Spinal cord (tissue), 10 donors: ENCODE data around the gene SPRR1A. TPM values are rescaled to one million over a fixed set of nuclear protein-coding genes. Genes with fewer than 3 reads are reported as not detected.
A peak's percentile ranks its signal among the peaks of the same experiment; 100 is the strongest.

Experiments used
- DNase-seq, 6 donors: peaks; one replicate each; pipeline versions ENCODE4 v3.0.0 to v3.0.0-alpha.2; 2013 to 2015; ENCODE audit warnings: low spot score in 6 of 6, low read depth in 4 of 6
- H3K27ac ChIP-seq: one replicate; pipeline ENCODE4 v1.5.1; 2013; ENCODE audit warnings: low read depth, low read length, control low read depth
- H3K27me3 ChIP-seq: one replicate; pipeline ENCODE4 v1.6.1; 2013; ENCODE audit warnings: low read length; ENCODE audit not compliant: control insufficient read depth, insufficient read depth
- H3K36me3 ChIP-seq: one replicate; pipeline ENCODE4 v1.6.1; 2013; ENCODE audit warnings: low read length; ENCODE audit not compliant: control insufficient read depth, insufficient read depth
- H3K4me1 ChIP-seq: one replicate; pipeline ENCODE4 v1.6.1; 2013; ENCODE audit warnings: low read length; ENCODE audit not compliant: control insufficient read depth, insufficient read depth
- H3K4me3 ChIP-seq: one replicate; pipeline ENCODE4 v1.5.1; 2013; ENCODE audit warnings: low read depth, low read length, control low read depth
- H3K9me3 ChIP-seq: one replicate; pipeline ENCODE4 v1.6.1; 2013; ENCODE audit warnings: low read length; ENCODE audit not compliant: control insufficient read depth, insufficient read depth
- WGBS: methylation state at CpG from one replicate; pipeline ENCODE4 v1.1.5; 2013; ENCODE audit warnings: missing lambda C conversion rate; ENCODE audit not compliant: insufficient coverage; 5-methylcytosine and 5-hydroxymethylcytosine counted together
- polyA plus RNA-seq, 2 donors: library from polyadenylated mRNA; unstranded; fragments of 120-200 nt; gene quantifications; one replicate each; pipeline ENCODE4 v1.2.1, GENCODE V29; 2013; ENCODE audit not compliant: insufficient read length in 2 of 2
- total RNA-seq, 2 donors: library from RNA; depleted of rRNA in 1 of 2; stranded (reverse); fragments of 120-200 nt in 1 of 2; fragments of >200 nt in 1 of 2; gene quantifications; one replicate each; pipeline versions ENCODE4 v1.2.3 to v1.2.4, GENCODE V29; 2013 to 2014
- donor health status: healthy.

SPRR1A gene
- total and polyA plus RNA-seq, 4 donors, result not detected

DNA sequence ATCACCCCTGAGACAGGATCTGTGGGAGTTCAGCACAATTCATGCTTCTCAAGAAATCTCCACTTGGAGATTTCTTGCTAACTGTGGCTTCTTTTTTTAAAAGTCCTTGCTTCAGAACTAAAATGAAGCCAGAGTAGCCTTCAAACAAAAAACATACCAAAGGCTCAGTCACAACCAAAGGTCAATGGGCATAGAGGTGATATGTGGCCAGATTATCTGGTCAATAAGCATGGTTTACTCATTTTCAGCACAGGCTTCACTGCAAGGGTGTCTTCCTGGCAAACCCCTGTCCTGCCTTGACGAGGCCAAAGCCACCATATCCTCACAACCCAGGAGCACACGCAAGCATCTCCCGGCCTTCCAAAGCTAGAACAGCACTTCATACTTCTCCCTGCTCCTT lies 24.6 kb upstream of the SPRR1A start:
- H3K4me3 ChIP-seq, result no peak overlapping the region
- H3K9me3 ChIP-seq, result no peaks in the 10 kb centered on the region
- no peaks in the 10 kb centered on the region for H3K36me3 ChIP-seq
- H3K27ac ChIP-seq, result no peak overlapping the region
- 71% methylated on average over 1 of the region's 3 CpGs for WGBS
- no peaks in the 10 kb centered on the region for H3K4me1 ChIP-seq
- H3K27me3 ChIP-seq, result no peaks in the 10 kb centered on the region
- DNase-seq, result no peak

DNA sequence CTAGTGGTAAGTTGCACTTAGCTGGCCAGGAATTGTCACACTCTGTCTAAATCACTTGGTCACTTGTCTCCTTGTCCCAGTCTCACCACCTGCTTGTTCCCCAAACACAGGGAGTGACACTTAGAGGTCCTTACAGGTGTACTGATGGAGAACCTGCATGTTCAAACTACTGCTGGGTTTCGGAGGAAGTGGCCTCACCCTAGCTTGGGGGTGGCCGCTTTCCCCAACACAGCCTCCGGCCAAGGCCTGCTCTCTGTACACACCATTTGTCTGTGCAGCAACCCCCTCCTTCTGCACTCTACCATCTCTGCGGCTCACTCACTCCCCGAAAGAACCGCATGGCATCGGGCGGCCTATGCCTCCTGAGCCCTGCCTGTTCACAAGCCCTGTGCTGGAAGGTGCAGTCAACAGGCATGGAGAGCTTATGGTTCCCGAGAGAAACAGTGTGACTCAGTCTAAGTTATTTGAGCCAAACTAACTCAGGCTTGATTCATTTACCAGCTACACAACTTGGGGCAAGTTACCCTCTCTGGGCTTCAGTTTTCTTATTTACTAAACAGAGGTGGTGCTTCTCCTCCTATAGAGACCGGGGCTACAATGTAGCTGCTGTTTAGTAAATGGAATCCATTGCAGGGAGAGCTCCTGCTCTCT lies 24.0 kb upstream of the SPRR1A start:
- Histone ChIP-seq H3K27me3 (no peaks in the 10 kb centered on the region), H3K4me3 (no peak overlapping the region), H3K9me3 (no peaks in the 10 kb centered on the region), H3K36me3 (no peaks in the 10 kb centered on the region), H3K4me1 (no peaks in the 10 kb centered on the region), H3K27ac (no peak overlapping the region)
- WGBS, result 95% methylated on average over 10 of the region's 10 CpGs
- DNase-seq, result no peak

DNA sequence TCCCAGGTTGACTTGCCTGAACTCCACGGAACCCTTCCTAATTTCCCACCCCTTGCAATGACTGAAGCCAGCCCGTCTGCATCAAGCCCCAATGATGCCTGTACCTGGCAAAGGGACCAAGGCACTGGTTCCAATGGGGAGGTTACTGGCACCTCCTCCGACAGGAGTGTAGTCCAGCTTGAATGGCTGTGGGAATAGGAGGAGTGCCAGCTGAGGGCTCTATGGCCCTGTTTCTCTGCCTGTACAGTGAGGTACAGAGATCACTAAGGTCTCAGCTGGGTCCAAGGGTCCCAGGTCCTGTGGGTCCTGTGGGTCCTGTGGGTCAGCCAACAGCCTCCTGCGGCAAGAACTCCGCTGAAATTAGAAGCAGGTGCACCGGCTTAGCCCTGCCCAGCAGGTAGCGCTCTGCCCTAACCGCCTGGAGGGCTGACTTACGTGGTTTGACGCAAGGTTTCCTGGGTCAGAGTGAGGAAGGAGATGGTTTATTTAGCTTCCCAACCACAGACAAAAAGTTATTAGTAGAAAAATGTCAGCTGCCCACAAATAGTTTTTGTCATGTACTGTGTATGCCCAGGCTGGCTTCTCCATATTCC lies 23.3 kb upstream of the SPRR1A start:
- H3K27ac ChIP-seq, result no peak overlapping the region
- no peaks in the 10 kb centered on the region for H3K36me3 ChIP-seq
- 84% methylated on average over 3 of the region's 10 CpGs for WGBS
- no peaks in the 10 kb centered on the region for H3K9me3 ChIP-seq
- H3K4me3 ChIP-seq, result no peak overlapping the region
- no peaks in the 10 kb centered on the region for H3K27me3 ChIP-seq
- H3K4me1 ChIP-seq, result no peaks in the 10 kb centered on the region
- no peak for DNase-seq

DNA sequence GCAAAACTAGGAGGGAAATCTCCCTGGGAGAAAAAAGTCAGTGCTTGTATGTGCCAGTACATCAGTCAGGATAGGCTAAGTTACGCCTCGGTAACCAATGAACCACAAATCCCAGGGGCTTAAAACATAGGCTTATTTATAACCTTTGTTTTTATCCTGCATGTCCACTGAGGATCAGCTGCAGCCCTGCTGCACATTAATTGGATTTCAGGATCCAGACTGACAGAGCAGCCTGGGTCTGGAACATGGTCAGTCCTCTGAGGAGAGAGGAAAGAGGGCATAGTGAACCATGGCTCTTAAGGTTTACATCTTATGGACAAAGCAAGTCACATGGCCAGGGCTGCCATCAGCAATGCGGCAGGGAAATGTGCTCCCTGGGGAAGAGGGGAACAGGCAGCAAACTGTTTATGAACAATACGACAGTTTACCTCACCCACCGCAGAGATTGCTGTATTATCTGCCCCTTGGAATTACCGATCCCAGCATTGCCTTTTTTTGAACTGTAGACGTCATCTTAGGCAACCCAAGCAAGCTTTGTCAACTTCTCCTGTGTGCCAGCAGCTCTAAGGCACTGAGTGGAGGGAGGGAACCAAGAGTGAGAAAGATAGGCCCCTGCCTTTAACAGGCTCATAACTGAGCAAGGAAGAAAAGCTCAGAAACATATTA lies 22.5 kb upstream of the SPRR1A start:
- WGBS, result 80% methylated on average over 4 of the region's 7 CpGs
- DNase-seq, result peak in 1 of 6 donors; percentile 1
- H3K36me3 ChIP-seq, result no peaks in the 10 kb centered on the region

DNA sequence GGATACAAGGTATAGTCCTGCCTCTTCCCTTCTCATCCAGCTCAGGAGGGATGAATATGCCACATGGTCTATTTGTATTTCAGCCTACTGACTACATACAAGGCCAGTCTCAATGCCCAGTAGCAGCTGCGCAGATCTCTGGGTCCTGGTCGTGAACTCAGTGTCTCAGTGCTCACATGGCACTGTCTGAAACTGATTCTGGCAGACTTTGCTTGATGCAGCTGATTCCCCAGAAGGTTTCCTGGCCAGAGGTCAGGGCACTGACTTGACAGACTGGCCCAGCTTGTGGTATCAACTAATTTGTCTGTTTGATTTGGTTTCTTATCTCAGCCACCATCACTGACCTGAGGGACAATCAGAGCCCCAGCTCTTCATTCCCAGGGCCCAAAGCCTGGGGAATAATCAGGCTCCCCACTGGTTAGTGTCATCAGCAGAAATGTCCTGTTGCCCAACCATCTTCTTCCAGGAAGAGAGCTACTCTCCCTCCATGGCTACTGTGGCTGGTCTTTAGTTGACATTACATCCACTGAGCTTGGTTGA lies 20.9 kb upstream of the SPRR1A start:
- Histone ChIP-seq H3K4me3 (no peak overlapping the region), H3K4me1 (no peaks in the 10 kb centered on the region), H3K27ac (no peak overlapping the region), H3K27me3 (no peaks in the 10 kb centered on the region), H3K9me3 (no peaks in the 10 kb centered on the region), H3K36me3 (no peaks in the 10 kb centered on the region)
- no peak for DNase-seq
- WGBS, result 100% methylated on average over 2 of the region's 2 CpGs

More for the DNA sequence above, 22.5 kb upstream of the SPRR1A start:
- no peaks in the 10 kb centered on the region for H3K4me1 ChIP-seq
- H3K27me3 ChIP-seq, result no peaks in the 10 kb centered on the region
- H3K4me3 ChIP-seq, result no peak overlapping the region
- no peaks in the 10 kb centered on the region for H3K9me3 ChIP-seq
- no peak overlapping the region for H3K27ac ChIP-seq

DNA sequence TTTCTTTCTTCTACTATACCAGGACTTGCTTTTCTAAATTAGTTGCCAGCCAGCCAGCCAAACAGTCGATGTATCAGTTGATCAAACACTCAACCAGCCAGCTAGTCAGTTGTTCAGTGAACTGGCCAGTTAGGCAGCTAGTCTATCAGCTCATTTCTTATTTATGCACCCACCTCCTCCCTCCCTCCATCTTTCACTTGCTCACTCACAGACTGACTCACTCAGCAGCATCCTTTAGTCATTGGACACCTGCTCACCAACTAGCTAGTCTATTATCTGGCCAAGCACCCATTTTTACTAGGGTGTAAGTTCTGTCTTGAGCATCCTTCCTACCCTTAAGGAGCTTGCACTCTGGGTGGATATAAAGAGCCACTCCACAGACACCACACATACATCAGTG lies 19.3 kb upstream of the SPRR1A start:
- Histone ChIP-seq H3K27me3 (no peaks in the 10 kb centered on the region), H3K36me3 (no peaks in the 10 kb centered on the region), H3K27ac (no peak overlapping the region), H3K4me1 (no peaks in the 10 kb centered on the region), H3K4me3 (no peak overlapping the region), H3K9me3 (no peaks in the 10 kb centered on the region)
- no peak for DNase-seq
- WGBS, result 100% methylated on average over 1 of the region's 1 CpG

DNA sequence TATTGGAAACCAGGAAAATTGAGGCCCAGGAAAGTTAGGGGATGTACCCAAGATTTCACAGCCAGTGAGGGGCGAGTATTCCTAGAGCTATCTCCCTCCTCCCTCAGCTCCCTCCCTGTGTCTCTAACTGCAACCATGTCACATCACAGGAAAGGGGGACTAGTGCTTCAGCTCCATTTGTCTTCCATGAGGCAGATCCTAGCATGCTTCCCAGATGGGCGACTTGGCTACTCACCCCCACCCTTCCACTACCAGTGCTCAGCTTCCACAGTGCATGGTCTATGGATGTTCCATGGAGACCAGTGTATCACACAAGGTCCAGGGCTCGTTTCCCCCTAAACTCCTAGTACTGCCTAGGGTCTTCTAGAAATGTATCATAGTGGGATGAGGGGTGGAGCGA lies 18.0 kb upstream of the SPRR1A start:
- no peaks in the 10 kb centered on the region for H3K36me3 ChIP-seq
- no peaks in the 10 kb centered on the region for H3K4me1 ChIP-seq
- H3K9me3 ChIP-seq, result no peaks in the 10 kb centered on the region
- DNase-seq, result no peak
- H3K27ac ChIP-seq, result no peak overlapping the region
- no peak overlapping the region for H3K4me3 ChIP-seq
- no peaks in the 10 kb centered on the region for H3K27me3 ChIP-seq
- 63% methylated on average over 2 of the region's 4 CpGs for WGBS

DNA sequence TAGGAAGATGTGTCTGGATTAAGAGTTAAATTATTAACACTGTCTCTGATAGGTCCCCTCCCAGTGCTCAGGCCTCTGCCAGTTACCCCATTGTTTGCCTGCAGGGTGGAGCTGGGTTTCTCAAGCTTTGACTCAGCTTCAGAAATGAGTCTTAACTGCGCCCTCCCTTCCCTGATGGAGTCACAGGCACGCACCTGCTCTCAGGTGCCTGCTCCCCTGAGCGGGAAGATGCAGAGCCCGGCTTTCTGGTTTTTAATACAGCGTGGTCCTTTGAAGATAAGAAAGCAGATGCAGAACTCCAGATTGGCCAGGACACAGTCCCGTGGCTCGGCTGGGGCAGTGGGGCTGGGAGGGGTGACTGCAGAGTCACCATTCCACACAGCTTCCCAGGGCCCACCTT lies 16.7 kb upstream of the SPRR1A start:
- Histone ChIP-seq H3K36me3 (no peaks in the 10 kb centered on the region), H3K4me3 (no peak overlapping the region), H3K4me1 (no peaks in the 10 kb centered on the region), H3K9me3 (no peaks in the 10 kb centered on the region), H3K27me3 (no peaks in the 10 kb centered on the region), H3K27ac (no peak overlapping the region)
- no peak for DNase-seq
- 77% methylated on average over 5 of the region's 7 CpGs for WGBS

DNA sequence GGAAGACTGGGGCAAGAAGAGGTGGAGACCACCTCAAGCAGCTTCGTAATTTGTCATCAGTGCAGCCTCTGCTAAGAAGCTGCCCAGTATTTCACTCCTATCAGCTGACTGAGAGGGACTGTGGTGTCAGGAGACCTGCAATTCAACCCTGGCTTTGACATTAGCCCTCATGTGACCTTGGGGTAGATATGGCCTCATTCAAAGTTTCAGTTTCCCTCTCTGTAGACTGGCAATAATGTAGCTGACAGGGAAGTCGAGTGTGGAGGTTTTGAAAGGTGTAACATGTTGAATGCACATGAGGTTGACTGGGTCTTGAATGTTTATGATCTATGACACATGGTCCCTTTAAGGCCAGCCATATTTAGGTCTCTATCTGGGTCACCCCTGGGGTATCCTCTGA lies 15.6 kb upstream of the SPRR1A start:
- no peak overlapping the region for H3K27ac ChIP-seq
- H3K4me1 ChIP-seq, result no peaks in the 10 kb centered on the region
- no peak overlapping the region for H3K4me3 ChIP-seq
- no peaks in the 10 kb centered on the region for H3K9me3 ChIP-seq
- WGBS, result 96% methylated on average over 2 of the region's 2 CpGs
- H3K36me3 ChIP-seq, result no peaks in the 10 kb centered on the region
- H3K27me3 ChIP-seq, result no peaks in the 10 kb centered on the region
- DNase-seq, result no peak

DNA sequence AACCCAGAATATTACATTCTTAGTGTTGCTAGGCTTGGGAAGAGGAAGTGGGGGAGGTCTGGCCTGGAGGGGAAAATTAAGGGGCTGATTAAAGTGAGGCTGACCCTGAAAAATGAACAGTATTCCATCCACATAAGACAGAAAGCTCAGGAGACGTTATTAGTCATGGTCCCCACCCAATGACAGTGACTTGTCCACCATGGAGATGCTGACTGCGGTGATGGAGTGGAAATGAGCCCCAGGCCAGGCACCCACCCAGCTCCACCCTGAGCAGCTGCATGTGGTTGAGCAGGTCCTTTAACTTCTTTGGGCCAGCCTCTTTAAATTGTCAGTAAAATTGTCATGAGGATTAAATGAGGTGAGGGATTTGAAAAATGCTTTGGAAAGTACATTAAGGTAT lies 14.8 kb upstream of the SPRR1A start:
- no peaks in the 10 kb centered on the region for H3K36me3 ChIP-seq
- 93% methylated on average over 2 of the region's 2 CpGs for WGBS
- no peaks in the 10 kb centered on the region for H3K27me3 ChIP-seq
- H3K4me1 ChIP-seq, result no peaks in the 10 kb centered on the region
- H3K27ac ChIP-seq, result no peak overlapping the region
- no peak for DNase-seq
- H3K9me3 ChIP-seq, result no peaks in the 10 kb centered on the region
- H3K4me3 ChIP-seq, result no peak overlapping the region
